ENCODE results near the gene PGLYRP4.

PGLYRP4 gene

GRCh38 chr1:153368495-153368894 lies 19.9 kb upstream of the PGLYRP4 start:
- no peak for DNase-seq (ENCODE audit: low spot score)
- no peak for TF ChIP-seq CTCF (IDR thresholded peaks at IDR 0.05; ENCODE audit: extremely low read depth, insufficient read depth, missing control alignments)
- in situ Hi-C loops (cut with MboI; ENCODE audit: low pct_unique_long_range_greater_than_20kb, low sequenced_read_pairs, unreplicated experiment): loop anchor here (10.0 kb wide), 1 partner anchor 116 kb away; no protein-coding TSS in a partner anchor

- in situ Hi-C loops (cut with MboI; ENCODE audit: low pct_unique_long_range_greater_than_20kb, low sequenced_read_pairs, unreplicated experiment): loop anchor here (10.0 kb wide), 1 partner anchor 118 kb away; no protein-coding TSS in a partner anchor
- no peak for TF ChIP-seq CTCF (IDR thresholded peaks at IDR 0.05; ENCODE audit: extremely low read depth, insufficient read depth, missing control alignments)
- DNase-seq (ENCODE audit: low spot score): no peak
Measured at GRCh38 chr1:153367090-153367489, 18.4 kb upstream of the PGLYRP4 start.

GRCh38 chr1:153366261-153366660 lies 17.6 kb upstream of the PGLYRP4 start:
- no peak for DNase-seq (ENCODE audit: low spot score)
- no peak for TF ChIP-seq CTCF (IDR thresholded peaks at IDR 0.05; ENCODE audit: extremely low read depth, insufficient read depth, missing control alignments)
- in situ Hi-C loops (cut with MboI; ENCODE audit: low pct_unique_long_range_greater_than_20kb, low sequenced_read_pairs, unreplicated experiment): loop anchor here (10.0 kb wide), 1 partner anchor 119 kb away; no protein-coding TSS in a partner anchor

- no peak for TF ChIP-seq CTCF (IDR thresholded peaks at IDR 0.05; ENCODE audit: extremely low read depth, insufficient read depth, missing control alignments)
- in situ Hi-C loops (cut with MboI; ENCODE audit: low pct_unique_long_range_greater_than_20kb, low sequenced_read_pairs, unreplicated experiment): loop anchor here (10.0 kb wide), 1 partner anchor 119 kb away; no protein-coding TSS in a partner anchor
- DNase-seq (ENCODE audit: low spot score): no peak
Measured at GRCh38 chr1:153365696-153366095, 17.1 kb upstream of the PGLYRP4 start.

- no peak for TF ChIP-seq CTCF (IDR thresholded peaks at IDR 0.05; ENCODE audit: extremely low read depth, insufficient read depth, missing control alignments)
- in situ Hi-C loops (cut with MboI; ENCODE audit: low pct_unique_long_range_greater_than_20kb, low sequenced_read_pairs, unreplicated experiment): loop anchor here (10.0 kb wide), 1 partner anchor 120 kb away; no protein-coding TSS in a partner anchor
- DNase-seq (ENCODE audit: low spot score): no peak
Measured at GRCh38 chr1:153364766-153365666, 16.4 kb upstream of the PGLYRP4 start.

- in situ Hi-C loops (cut with MboI; ENCODE audit: low pct_unique_long_range_greater_than_20kb, low sequenced_read_pairs, unreplicated experiment): loop anchor here (10.0 kb wide), 1 partner anchor 121 kb away; no protein-coding TSS in a partner anchor
- no peak for TF ChIP-seq CTCF (IDR thresholded peaks at IDR 0.05; ENCODE audit: extremely low read depth, insufficient read depth, missing control alignments)
Measured at GRCh38 chr1:153364156-153364555, 15.5 kb upstream of the PGLYRP4 start.

More at GRCh38 chr1:153364156-153364555, 15.5 kb upstream of the PGLYRP4 start:
- DNase-seq (ENCODE audit: low spot score): no peak

All from GM13977 (cell line).